ENCODE data around the gene PLCL2.

PLCL2 gene

DNA sequence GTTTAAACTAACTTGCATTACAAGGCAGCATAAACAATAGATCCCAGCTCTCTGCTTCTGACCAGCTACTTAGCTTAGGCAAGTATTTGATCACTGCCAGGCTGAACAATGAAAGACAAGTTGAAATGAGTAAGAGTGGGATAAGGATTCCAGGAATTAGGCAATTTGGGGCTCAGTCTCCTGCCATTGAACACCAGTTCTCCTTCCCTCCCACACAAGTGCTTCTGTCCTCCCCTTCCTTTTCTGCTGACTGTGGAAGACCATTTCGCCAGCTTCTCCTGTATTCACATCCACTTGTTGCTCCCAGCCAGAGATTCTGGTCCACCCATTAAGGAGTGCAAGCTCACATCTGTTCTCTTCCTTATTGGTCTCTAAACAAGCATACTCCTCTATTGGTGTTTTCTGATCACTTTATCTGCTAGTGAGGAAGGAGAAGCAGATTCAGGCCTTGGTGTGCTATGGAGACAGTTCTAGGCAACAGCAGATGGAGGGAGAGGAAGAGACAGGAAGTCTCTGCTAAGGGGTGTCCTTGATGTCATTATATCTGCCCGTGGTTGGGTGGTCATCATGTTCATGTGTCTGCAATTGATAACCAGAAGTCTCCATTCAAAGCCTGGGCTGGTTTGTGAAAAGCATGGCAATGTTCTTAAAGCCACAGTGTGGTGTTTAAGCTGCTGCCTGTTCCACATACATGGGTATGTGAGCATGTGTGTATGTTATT lies 121.5 kb downstream of the PLCL2 start:
- H3K9me2 ChIP-seq (ENCODE audit: low read depth, low read length): no peaks in the 10 kb centered on the region
- TF ChIP-seq, protein P1, sequence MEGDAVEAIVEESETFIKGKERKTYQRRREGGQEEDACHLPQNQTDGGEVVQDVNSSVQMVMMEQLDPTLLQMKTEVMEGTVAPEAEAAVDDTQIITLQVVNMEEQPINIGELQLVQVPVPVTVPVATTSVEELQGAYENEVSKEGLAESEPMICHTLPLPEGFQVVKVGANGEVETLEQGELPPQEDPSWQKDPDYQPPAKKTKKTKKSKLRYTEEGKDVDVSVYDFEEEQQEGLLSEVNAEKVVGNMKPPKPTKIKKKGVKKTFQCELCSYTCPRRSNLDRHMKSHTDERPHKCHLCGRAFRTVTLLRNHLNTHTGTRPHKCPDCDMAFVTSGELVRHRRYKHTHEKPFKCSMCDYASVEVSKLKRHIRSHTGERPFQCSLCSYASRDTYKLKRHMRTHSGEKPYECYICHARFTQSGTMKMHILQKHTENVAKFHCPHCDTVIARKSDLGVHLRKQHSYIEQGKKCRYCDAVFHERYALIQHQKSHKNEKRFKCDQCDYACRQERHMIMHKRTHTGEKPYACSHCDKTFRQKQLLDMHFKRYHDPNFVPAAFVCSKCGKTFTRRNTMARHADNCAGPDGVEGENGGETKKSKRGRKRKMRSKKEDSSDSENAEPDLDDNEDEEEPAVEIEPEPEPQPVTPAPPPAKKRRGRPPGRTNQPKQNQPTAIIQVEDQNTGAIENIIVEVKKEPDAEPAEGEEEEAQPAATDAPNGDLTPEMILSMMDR (IDR thresholded peaks at IDR 0.05; ENCODE audit: low read length): no peak
- no peak for TF ChIP-seq EZH2 (IDR thresholded peaks at IDR 0.05; ENCODE audit: borderline replicate concordance, low read length)
- no peak overlapping the region for H3K9ac ChIP-seq (ENCODE audit: low read length)
- H3K9me3 ChIP-seq (ENCODE audit: low read length): peaks cover 3% of the 10 kb centered on the region
- H3F3A ChIP-seq (ENCODE audit: insufficient read depth, low read length): no peaks in the 10 kb centered on the region
- no peak overlapping the region for H3K4me2 ChIP-seq (ENCODE audit: low read length)
- H4K20me1 ChIP-seq (ENCODE audit: insufficient read depth, low read length): no peaks in the 10 kb centered on the region
- no peaks in the 10 kb centered on the region for H3K27me3 ChIP-seq (ENCODE audit: insufficient read depth, low read length)
- H2AFZ ChIP-seq (ENCODE audit: low read length): no peak overlapping the region
- H3K4me3 ChIP-seq (ENCODE audit: low read depth, low read length, poor library complexity, severe bottlenecking): no peak overlapping the region
- H3K36me3 ChIP-seq (ENCODE audit: insufficient read depth, low read length): peaks cover 17% of the 10 kb centered on the region
- H3K27ac ChIP-seq (ENCODE audit: low read depth, low read length, poor library complexity, severe bottlenecking): no peak overlapping the region
- peaks cover 70% of the 10 kb centered on the region for H3K79me2 ChIP-seq (ENCODE audit: insufficient read depth, low read length)
- no peaks in the 10 kb centered on the region for H3K4me1 ChIP-seq (ENCODE audit: insufficient read depth, low read length, severe bottlenecking)

DNA sequence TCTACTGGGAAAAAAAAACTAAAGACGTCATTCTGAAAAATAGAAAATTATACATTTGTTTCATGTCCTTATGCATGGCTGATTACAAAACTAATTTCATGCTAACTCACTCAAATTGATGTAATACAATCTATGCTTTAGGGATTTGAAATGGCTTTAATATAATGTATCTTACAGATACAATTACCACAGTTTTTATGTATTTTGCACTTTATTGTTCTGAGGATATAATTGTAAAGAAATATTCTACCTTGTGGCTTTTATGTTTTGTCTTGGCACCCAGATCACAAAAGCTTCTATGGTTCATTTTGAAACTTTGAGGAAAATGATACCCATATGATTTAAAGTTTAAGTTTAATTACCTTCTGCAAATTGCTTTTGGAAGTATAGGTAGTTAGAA lies 122.5 kb downstream of the PLCL2 start:
- Histone ChIP-seq H3K9me3 (ENCODE audit: low read length) (no peaks in the 10 kb centered on the region), H3K36me3 (ENCODE audit: insufficient read depth, low read length) (peaks cover 24% of the 10 kb centered on the region), H3K27ac (ENCODE audit: low read depth, low read length, poor library complexity, severe bottlenecking) (no peak overlapping the region), H3K79me2 (ENCODE audit: insufficient read depth, low read length) (peaks cover 60% of the 10 kb centered on the region), H3K4me1 (ENCODE audit: insufficient read depth, low read length, severe bottlenecking) (no peaks in the 10 kb centered on the region), H3K27me3 (ENCODE audit: insufficient read depth, low read length) (no peaks in the 10 kb centered on the region), H3K9ac (ENCODE audit: low read length) (no peak overlapping the region), H3K4me3 (ENCODE audit: low read depth, low read length, poor library complexity, severe bottlenecking) (no peak overlapping the region), H4K20me1 (ENCODE audit: insufficient read depth, low read length) (no peaks in the 10 kb centered on the region), H2AFZ (ENCODE audit: low read length) (no peak overlapping the region), H3K9me2 (ENCODE audit: low read depth, low read length) (no peaks in the 10 kb centered on the region), H3F3A (ENCODE audit: insufficient read depth, low read length) (no peaks in the 10 kb centered on the region), H3K4me2 (ENCODE audit: low read length) (no peak overlapping the region)
- no peak for TF ChIP-seq EZH2 (IDR thresholded peaks at IDR 0.05; ENCODE audit: borderline replicate concordance, low read length)
- TF ChIP-seq, protein P1 (IDR thresholded peaks at IDR 0.05; ENCODE audit: low read length): no peak

DNA sequence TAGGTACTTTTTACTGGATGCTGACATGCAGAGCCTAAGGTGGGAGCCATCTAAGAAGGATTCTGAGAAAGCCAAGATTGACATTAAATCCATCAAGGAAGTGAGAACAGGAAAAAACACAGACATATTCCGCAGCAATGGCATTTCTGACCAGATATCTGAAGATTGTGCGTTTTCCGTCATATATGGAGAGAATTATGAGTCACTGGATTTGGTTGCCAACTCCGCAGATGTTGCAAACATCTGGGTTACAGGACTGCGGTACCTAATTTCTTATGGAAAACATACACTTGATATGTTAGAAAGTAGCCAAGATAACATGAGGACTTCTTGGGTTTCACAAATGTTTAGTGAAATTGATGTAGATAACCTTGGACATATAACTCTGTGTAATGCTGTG lies 125.1 kb downstream of the PLCL2 start:
- Histone ChIP-seq H3K9me2 (ENCODE audit: low read depth, low read length) (no peaks in the 10 kb centered on the region), H3K4me2 (ENCODE audit: low read length) (no peak overlapping the region), H3K4me3 (ENCODE audit: low read depth, low read length, poor library complexity, severe bottlenecking) (no peak overlapping the region), H3F3A (ENCODE audit: insufficient read depth, low read length) (no peaks in the 10 kb centered on the region), H3K9ac (ENCODE audit: low read length) (no peak overlapping the region), H3K79me2 (ENCODE audit: insufficient read depth, low read length) (peaks cover 43% of the 10 kb centered on the region), H3K9me3 (ENCODE audit: low read length) (no peaks in the 10 kb centered on the region), H3K27me3 (ENCODE audit: insufficient read depth, low read length) (no peaks in the 10 kb centered on the region), H4K20me1 (ENCODE audit: insufficient read depth, low read length) (no peaks in the 10 kb centered on the region), H3K27ac (ENCODE audit: low read depth, low read length, poor library complexity, severe bottlenecking) (no peak overlapping the region), H3K36me3 (ENCODE audit: insufficient read depth, low read length) (peaks cover 34% of the 10 kb centered on the region), H2AFZ (ENCODE audit: low read length) (no peak overlapping the region), H3K4me1 (ENCODE audit: insufficient read depth, low read length, severe bottlenecking) (no peaks in the 10 kb centered on the region)
- no peak for TF ChIP-seq EZH2 (IDR thresholded peaks at IDR 0.05; ENCODE audit: borderline replicate concordance, low read length)
- TF ChIP-seq, protein P1 (IDR thresholded peaks at IDR 0.05; ENCODE audit: low read length): no peak

All from OCI-LY1 (cell line).